CD14-positive monocyte (primary cell): ENCODE measurements around the gene KIF5B. TPM values are rescaled to one million over a fixed set of nuclear protein-coding genes. Genes with fewer than 3 reads are reported as not detected.

Experiments used
- DNase-seq, 3 donors: peaks; one replicate each; pipeline ENCODE4 v3.0.0-alpha.2; 2011 to 2022
- H2AFZ ChIP-seq: 2 replicates; pipeline ENCODE4 v1.6.0; 2012; ENCODE audit warnings: mild to moderate bottlenecking, low read depth, low read length, inconsistent platforms; ENCODE audit not compliant: insufficient read depth, poor library complexity, severe bottlenecking
- H3K27ac ChIP-seq, 2 donors: 1 replicate in 1 of 2; 2 replicates in 1 of 2; pipeline ENCODE4 v1.5.1; 2012 to 2013; ENCODE audit warnings: low read length in 2 of 2, control low read depth in 1 of 2, inconsistent platforms in 1 of 2, low read depth in 1 of 2, mild to moderate bottlenecking in 1 of 2
- H3K27me3 ChIP-seq, 2 donors: one replicate each; pipeline versions ENCODE4 v1.6.0 to v1.6.1; 2011 to 2013; ENCODE audit warnings: low read length in 2 of 2; ENCODE audit not compliant: control insufficient read depth in 2 of 2, insufficient read depth in 2 of 2
- H3K36me3 ChIP-seq, 2 donors: replicated peaks in 1 of 2; 1 replicate in 1 of 2; 2 replicates in 1 of 2; pipeline versions ENCODE4 v1.5.1 to v1.6.1; 2012 to 2013; ENCODE audit warnings: low read length in 2 of 2, control low read depth in 1 of 2, inconsistent platforms in 1 of 2, mild to moderate bottlenecking in 1 of 2; ENCODE audit not compliant: insufficient read depth in 2 of 2, control insufficient read depth in 1 of 2
- H3K4me1 ChIP-seq, 2 donors: 1 replicate in 1 of 2; 2 replicates in 1 of 2; pipeline versions ENCODE4 v1.5.1 to v1.6.1; 2012 to 2013; ENCODE audit warnings: low read length in 2 of 2, control low read depth in 1 of 2, inconsistent platforms in 1 of 2, mild to moderate bottlenecking in 1 of 2, moderate library complexity in 1 of 2; ENCODE audit not compliant: insufficient read depth in 2 of 2, control insufficient read depth in 1 of 2
- H3K4me2 ChIP-seq: replicated peaks from 2 replicates; pipeline ENCODE3; 2012; ENCODE audit warnings: low read length, moderate library complexity, mild to moderate bottlenecking; ENCODE audit not compliant: poor library complexity, severe bottlenecking; ENCODE audit errors: extremely low read depth
- H3K4me3 ChIP-seq, 3 experiments: fragments of 200-600 bp in 1 of 3; sonication (generic) in 1 of 3; replicated peaks in 1 of 3; 1 replicate in 2 of 3; 2 replicates in 1 of 3; pipeline ENCODE4 v1.5.1; 2011 to 2013; ENCODE audit warnings: low read length in 3 of 3, mild to moderate bottlenecking in 3 of 3, control low read depth in 2 of 3, low read depth in 2 of 3, inconsistent platforms in 1 of 3, moderate library complexity in 1 of 3
- H3K79me2 ChIP-seq: 2 replicates; pipeline ENCODE4 v1.6.0; 2012; ENCODE audit warnings: mild to moderate bottlenecking, control low read depth, inconsistent platforms, low read length, moderate library complexity; ENCODE audit not compliant: insufficient read depth
- H3K9ac ChIP-seq: 2 replicates; pipeline ENCODE4 v1.6.0; 2017; ENCODE audit warnings: low read length, mild to moderate bottlenecking; ENCODE audit not compliant: insufficient read depth, poor library complexity, severe bottlenecking
- H3K9me3 ChIP-seq, 2 donors: replicated peaks in 1 of 2; 1 replicate in 1 of 2; 2 replicates in 1 of 2; pipeline versions ENCODE4 v1.5.1 to v1.6.1; 2012 to 2013; ENCODE audit warnings: low read length in 2 of 2, control low read depth in 1 of 2; ENCODE audit not compliant: control insufficient read depth in 1 of 2, insufficient read depth in 1 of 2
- H4K20me1 ChIP-seq: 2 replicates; pipeline ENCODE4 v1.6.0; 2012; ENCODE audit warnings: mild to moderate bottlenecking, low read length, control low read depth, moderate library complexity; ENCODE audit not compliant: insufficient read depth
- H3K27ac Mint-ChIP-seq, 7 donors: one replicate each; pipeline ENCODE4 v1.8.0; 2020; ENCODE audit warnings: mild to moderate bottlenecking in 7 of 7, mixed read lengths in 7 of 7, moderate library complexity in 6 of 7, inconsistent platforms in 2 of 7
- H3K27me3 Mint-ChIP-seq, 3 donors: one replicate each; pipeline ENCODE4 v1.8.0; 2021 to 2022; ENCODE audit warnings: low read depth in 3 of 3, mild to moderate bottlenecking in 3 of 3, mixed read lengths in 3 of 3, moderate library complexity in 3 of 3, inconsistent platforms in 1 of 3
- H3K36me3 Mint-ChIP-seq, 2 donors: one replicate each; pipeline ENCODE4 v1.8.0; 2020; ENCODE audit warnings: mixed read lengths in 2 of 2, inconsistent platforms in 1 of 2, mild to moderate bottlenecking in 1 of 2
- H3K4me1 Mint-ChIP-seq: one replicate; pipeline ENCODE4 v1.8.0; 2020; ENCODE audit warnings: mild to moderate bottlenecking, mixed read lengths
- H3K4me3 Mint-ChIP-seq, 2 donors: one replicate each; pipeline ENCODE4 v1.8.0; 2020; ENCODE audit warnings: mild to moderate bottlenecking in 2 of 2, mixed read lengths in 2 of 2, moderate library complexity in 1 of 2
- H3K9me3 Mint-ChIP-seq, 7 donors: one replicate each; pipeline ENCODE4 v1.8.0; 2020 to 2022; ENCODE audit warnings: mixed read lengths in 7 of 7, mild to moderate bottlenecking in 6 of 7, moderate library complexity in 6 of 7, inconsistent platforms in 2 of 7
- WGBS: methylation state at CpG from one replicate; pipeline ENCODE4 v1.1.5; 2013; ENCODE audit warnings: missing lambda C conversion rate; ENCODE audit not compliant: insufficient coverage; 5-methylcytosine and 5-hydroxymethylcytosine counted together
- intact Hi-C, 2 donors: fragments of 100-400 bp; cut with micrococcal nuclease; formaldehyde crosslinking; loops; one replicate each; pipeline versions ENCODE4 v1.15.0 to v1.15.1; 2023
- polyA plus RNA-seq, 3 donors: library from polyadenylated mRNA; depleted of rRNA in 1 of 3; unstranded in 2 of 3; stranded (reverse) in 1 of 3; fragments of 300-500 nt in 2 of 3; fragments of >200 nt in 1 of 3; fragmentation: Illumina TruSeq in 2 of 3; gene quantifications; 1 replicate in 2 of 3; 2 replicates in 1 of 3; pipeline ENCODE4 v1.2.3, GENCODE V29; 2012 to 2021
- TF ChIP-seq, protein P1 (sequence below): fragments of 200-600 bp; IDR thresholded peaks from one replicate; pipeline ENCODE4 v1.8.0; 2022; ENCODE audit warnings: antibody characterized with exemption, mild to moderate bottlenecking

KIF5B gene
- polyA plus RNA-seq, 3 donors: 15.2 to 32.9 (median 18.9) TPM

GRCh38 chr10:32073128-32073527, 16.9 kb upstream of the KIF5B start:
- H3K4me3 Mint-ChIP-seq: no peak overlapping the region
- peaks cover 0 to 2% (median 0%) of the 10 kb centered on the region in 7 donors for H3K9me3 Mint-ChIP-seq
- H3K27ac ChIP-seq: no peak overlapping the region
- no peaks in the 10 kb centered on the region for H3K79me2 ChIP-seq
- no peak overlapping the region for H3K4me3 ChIP-seq
- H2AFZ ChIP-seq: no peak overlapping the region
- H3K4me1 ChIP-seq: no peaks in the 10 kb centered on the region
- TF ChIP-seq, protein P1, sequence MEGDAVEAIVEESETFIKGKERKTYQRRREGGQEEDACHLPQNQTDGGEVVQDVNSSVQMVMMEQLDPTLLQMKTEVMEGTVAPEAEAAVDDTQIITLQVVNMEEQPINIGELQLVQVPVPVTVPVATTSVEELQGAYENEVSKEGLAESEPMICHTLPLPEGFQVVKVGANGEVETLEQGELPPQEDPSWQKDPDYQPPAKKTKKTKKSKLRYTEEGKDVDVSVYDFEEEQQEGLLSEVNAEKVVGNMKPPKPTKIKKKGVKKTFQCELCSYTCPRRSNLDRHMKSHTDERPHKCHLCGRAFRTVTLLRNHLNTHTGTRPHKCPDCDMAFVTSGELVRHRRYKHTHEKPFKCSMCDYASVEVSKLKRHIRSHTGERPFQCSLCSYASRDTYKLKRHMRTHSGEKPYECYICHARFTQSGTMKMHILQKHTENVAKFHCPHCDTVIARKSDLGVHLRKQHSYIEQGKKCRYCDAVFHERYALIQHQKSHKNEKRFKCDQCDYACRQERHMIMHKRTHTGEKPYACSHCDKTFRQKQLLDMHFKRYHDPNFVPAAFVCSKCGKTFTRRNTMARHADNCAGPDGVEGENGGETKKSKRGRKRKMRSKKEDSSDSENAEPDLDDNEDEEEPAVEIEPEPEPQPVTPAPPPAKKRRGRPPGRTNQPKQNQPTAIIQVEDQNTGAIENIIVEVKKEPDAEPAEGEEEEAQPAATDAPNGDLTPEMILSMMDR: no peak
- intact Hi-C loops: no loop called here
- H3K36me3 Mint-ChIP-seq: no peaks in the 10 kb centered on the region
- no peaks in the 10 kb centered on the region for H3K4me1 Mint-ChIP-seq
- H3K9me3 ChIP-seq: no peaks in the 10 kb centered on the region
- H3K9ac ChIP-seq: no peak overlapping the region
- no peak for DNase-seq
- no peaks in the 10 kb centered on the region for H3K27me3 ChIP-seq
- H3K27me3 Mint-ChIP-seq: peaks cover 0 to 3% (median 0%) of the 10 kb centered on the region in 3 donors
- no peaks in the 10 kb centered on the region for H3K36me3 ChIP-seq
- H3K27ac Mint-ChIP-seq: no peak overlapping the region
- WGBS: no CpG with 5 or more reads among the region's 5 CpGs
- no peak overlapping the region for H3K4me2 ChIP-seq
- H4K20me1 ChIP-seq: no peaks in the 10 kb centered on the region

DNA sequence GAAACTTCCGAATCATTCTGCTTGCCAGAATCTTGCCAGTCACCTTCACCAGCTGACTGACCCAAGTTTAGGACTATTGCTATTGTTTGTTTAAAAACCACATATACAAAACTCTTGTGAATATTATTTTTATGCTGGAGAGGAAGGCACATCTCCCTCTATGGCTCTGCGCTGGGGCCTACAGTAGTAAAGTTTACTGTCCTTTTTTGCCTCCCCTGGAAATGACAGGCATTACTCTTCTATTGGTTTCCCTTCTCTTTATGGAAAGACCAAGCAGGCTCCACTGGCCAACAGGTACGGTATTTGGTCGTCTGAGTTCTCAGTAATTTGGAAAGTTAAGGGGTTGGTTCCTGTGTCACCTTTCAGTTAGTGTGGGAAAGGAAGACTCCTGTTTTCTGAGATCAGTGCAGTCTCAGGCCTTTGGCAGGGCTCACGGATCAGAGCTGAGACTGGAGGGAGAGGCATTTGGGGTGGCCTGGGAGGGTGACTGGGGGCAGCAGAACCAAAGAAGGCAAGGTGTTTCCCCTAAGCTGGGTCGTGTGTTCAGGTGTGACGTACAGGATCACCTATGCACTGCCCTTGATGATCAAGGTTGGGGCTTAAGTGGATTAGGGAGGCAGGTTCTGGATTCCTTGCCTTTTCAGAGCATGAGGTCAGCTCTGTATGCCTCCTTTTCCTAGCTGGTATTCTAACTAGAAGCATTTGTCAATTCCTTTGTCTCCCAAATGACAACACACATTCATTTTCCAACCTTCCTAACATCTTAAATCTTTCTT, 16.0 kb upstream of the KIF5B start:
- Histone ChIP-seq H3K4me1 (no peaks in the 10 kb centered on the region), H3K9ac (no peak overlapping the region), H3K9me3 (no peaks in the 10 kb centered on the region), H3K4me2 (no peak overlapping the region), H3K27me3 (no peaks in the 10 kb centered on the region), H4K20me1 (no peaks in the 10 kb centered on the region), H3K4me3 (no peak overlapping the region), H3K36me3 (no peaks in the 10 kb centered on the region), H3K27ac (no peak overlapping the region), H2AFZ (no peak overlapping the region), H3K79me2 (no peaks in the 10 kb centered on the region)
- H3K27ac Mint-ChIP-seq: no peak overlapping the region
- no peak for DNase-seq
- TF ChIP-seq, protein P1: no peak
- H3K4me1 Mint-ChIP-seq: no peaks in the 10 kb centered on the region
- WGBS: 100% methylated on average over 3 of the region's 7 CpGs
- peaks cover 0 to 3% (median 0%) of the 10 kb centered on the region in 3 donors for H3K27me3 Mint-ChIP-seq
- intact Hi-C loops: no loop called here
- H3K36me3 Mint-ChIP-seq: no peaks in the 10 kb centered on the region
- H3K4me3 Mint-ChIP-seq: no peak overlapping the region
- H3K9me3 Mint-ChIP-seq: peaks cover 0 to 2% (median 0%) of the 10 kb centered on the region in 7 donors
